Chondrocyte (in vitro differentiated cells): ENCODE measurements around the gene CHEK1. TPM values are rescaled to one million over a fixed set of nuclear protein-coding genes. Genes with fewer than 3 reads are reported as not detected.

Experiments
- DNase-seq: peaks from one replicate; pipeline ENCODE4 v3.0.0; 2021; ENCODE audit warnings: mixed read lengths, low spot score
- H3K27ac Mint-ChIP-seq: one replicate; pipeline ENCODE4 v1.8.0; 2021; ENCODE audit warnings: mild to moderate bottlenecking, moderate library complexity, mixed read lengths; ENCODE audit not compliant: unreplicated experiment
- H3K27me3 Mint-ChIP-seq: 2 replicates; pipeline ENCODE4 v1.8.0; 2021; ENCODE audit warnings: low read depth, mixed read lengths
- H3K36me3 Mint-ChIP-seq: 2 replicates; pipeline ENCODE4 v1.8.0; 2021; ENCODE audit warnings: low read depth, mixed read lengths
- H3K4me1 Mint-ChIP-seq: 2 replicates; pipeline ENCODE4 v1.8.0; 2021; ENCODE audit warnings: low read depth, mild to moderate bottlenecking, mixed read lengths
- H3K4me3 Mint-ChIP-seq: one replicate; pipeline ENCODE4 v1.8.0; 2021; ENCODE audit warnings: mild to moderate bottlenecking, moderate library complexity, mixed read lengths; ENCODE audit not compliant: unreplicated experiment
- H3K9me3 Mint-ChIP-seq: 2 replicates; pipeline ENCODE4 v1.8.0; 2021; ENCODE audit warnings: low read depth, mixed read lengths
- total RNA-seq: library from RNA; stranded (reverse); gene quantifications from 3 replicates; pipeline ENCODE4 v1.2.1, GENCODE V29; 2021
- TF ChIP-seq, protein P1 (sequence below): fragments of 200-600 bp; sonication (generic); IDR thresholded peaks from 2 replicates; pipeline ENCODE4 v1.5.0; 2021; ENCODE audit warnings: antibody characterized with exemption, mild to moderate bottlenecking, moderate library complexity

CHEK1 gene
- total RNA-seq, 1 donor from 2014 or later, result 23.5 TPM

DNA sequence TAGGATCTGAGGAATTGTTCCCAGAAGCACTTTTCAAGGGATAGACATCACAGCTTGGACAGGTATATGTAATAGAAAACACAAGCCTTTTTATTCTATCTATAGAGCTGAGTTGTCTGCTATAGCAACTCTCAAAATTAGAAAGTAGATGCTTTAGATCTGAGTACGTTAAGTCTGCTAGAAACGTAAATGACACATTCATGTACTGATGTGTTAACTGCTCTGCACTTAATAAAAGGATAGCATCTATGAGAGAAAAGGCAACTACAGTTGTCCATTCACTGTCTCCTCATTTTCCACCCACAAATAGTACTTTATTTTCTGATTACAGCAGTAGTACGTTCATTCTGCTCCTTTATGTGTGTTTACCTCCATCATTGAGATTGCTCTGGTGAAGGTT is 38.3 kb upstream of the CHEK1 start:
- Mint-ChIP-seq H3K27ac (no peak overlapping the region), H3K27me3 (no peaks in the 10 kb centered on the region), H3K4me3 (no peak overlapping the region), H3K36me3 (peaks cover 22% of the 10 kb centered on the region), H3K4me1 (peaks cover 16% of the 10 kb centered on the region), H3K9me3 (no peaks in the 10 kb centered on the region)
- DNase-seq, result no peak
- TF ChIP-seq, protein P1, sequence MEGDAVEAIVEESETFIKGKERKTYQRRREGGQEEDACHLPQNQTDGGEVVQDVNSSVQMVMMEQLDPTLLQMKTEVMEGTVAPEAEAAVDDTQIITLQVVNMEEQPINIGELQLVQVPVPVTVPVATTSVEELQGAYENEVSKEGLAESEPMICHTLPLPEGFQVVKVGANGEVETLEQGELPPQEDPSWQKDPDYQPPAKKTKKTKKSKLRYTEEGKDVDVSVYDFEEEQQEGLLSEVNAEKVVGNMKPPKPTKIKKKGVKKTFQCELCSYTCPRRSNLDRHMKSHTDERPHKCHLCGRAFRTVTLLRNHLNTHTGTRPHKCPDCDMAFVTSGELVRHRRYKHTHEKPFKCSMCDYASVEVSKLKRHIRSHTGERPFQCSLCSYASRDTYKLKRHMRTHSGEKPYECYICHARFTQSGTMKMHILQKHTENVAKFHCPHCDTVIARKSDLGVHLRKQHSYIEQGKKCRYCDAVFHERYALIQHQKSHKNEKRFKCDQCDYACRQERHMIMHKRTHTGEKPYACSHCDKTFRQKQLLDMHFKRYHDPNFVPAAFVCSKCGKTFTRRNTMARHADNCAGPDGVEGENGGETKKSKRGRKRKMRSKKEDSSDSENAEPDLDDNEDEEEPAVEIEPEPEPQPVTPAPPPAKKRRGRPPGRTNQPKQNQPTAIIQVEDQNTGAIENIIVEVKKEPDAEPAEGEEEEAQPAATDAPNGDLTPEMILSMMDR, result no peak

DNA sequence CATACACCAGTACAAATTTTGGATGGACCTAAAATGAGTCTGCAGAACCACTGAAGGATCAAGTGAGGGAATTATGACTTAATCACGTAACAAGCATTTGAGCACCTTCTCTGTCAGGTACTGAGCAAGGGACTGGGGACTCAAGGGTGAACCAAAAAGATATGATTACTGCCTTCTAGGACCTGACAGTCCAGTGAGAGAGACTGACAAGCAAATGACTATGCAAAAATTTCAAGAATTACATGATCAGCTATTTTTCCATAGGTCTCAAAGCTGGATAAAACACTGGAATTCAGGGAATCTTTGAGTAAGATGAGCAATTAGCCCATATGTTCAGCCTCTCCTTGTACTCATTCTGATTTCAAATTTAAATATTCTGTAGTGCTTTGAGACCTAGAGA is 37.5 kb upstream of the CHEK1 start:
- DNase-seq, result no peak
- H3K27me3 Mint-ChIP-seq, result no peaks in the 10 kb centered on the region
- peaks cover 17% of the 10 kb centered on the region for H3K4me1 Mint-ChIP-seq
- peak overlapping the region; percentile 45 for H3K27ac Mint-ChIP-seq
- no peaks in the 10 kb centered on the region for H3K9me3 Mint-ChIP-seq
- TF ChIP-seq, protein P1, result no peak
- no peak overlapping the region for H3K4me3 Mint-ChIP-seq
- peaks cover 20% of the 10 kb centered on the region for H3K36me3 Mint-ChIP-seq

DNA sequence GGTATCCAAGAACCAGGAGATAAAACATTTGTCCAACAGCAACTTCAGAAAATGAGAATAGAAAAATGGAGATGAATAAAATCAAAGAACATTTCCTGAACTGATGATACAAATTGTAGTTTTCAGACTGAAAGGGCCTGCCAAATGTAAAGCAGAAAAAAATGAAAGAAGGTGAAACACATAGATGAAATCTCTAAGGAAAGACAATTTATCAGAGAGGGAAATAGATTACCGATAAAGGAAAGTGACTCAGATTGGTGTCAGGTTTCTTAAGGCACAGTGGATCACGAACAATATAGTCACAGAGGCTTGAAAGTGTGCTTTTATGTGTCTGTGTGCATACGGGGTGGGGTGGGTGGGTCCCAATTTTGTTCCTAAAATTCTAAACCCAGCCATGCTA is 36.5 kb upstream of the CHEK1 start:
- TF ChIP-seq, protein P1, result no peak
- H3K36me3 Mint-ChIP-seq, result peaks cover 12% of the 10 kb centered on the region
- H3K27ac Mint-ChIP-seq, result no peak overlapping the region
- H3K9me3 Mint-ChIP-seq, result no peaks in the 10 kb centered on the region
- H3K4me1 Mint-ChIP-seq, result peaks cover 23% of the 10 kb centered on the region
- DNase-seq, result no peak
- H3K4me3 Mint-ChIP-seq, result no peak overlapping the region
- H3K27me3 Mint-ChIP-seq, result no peaks in the 10 kb centered on the region

DNA sequence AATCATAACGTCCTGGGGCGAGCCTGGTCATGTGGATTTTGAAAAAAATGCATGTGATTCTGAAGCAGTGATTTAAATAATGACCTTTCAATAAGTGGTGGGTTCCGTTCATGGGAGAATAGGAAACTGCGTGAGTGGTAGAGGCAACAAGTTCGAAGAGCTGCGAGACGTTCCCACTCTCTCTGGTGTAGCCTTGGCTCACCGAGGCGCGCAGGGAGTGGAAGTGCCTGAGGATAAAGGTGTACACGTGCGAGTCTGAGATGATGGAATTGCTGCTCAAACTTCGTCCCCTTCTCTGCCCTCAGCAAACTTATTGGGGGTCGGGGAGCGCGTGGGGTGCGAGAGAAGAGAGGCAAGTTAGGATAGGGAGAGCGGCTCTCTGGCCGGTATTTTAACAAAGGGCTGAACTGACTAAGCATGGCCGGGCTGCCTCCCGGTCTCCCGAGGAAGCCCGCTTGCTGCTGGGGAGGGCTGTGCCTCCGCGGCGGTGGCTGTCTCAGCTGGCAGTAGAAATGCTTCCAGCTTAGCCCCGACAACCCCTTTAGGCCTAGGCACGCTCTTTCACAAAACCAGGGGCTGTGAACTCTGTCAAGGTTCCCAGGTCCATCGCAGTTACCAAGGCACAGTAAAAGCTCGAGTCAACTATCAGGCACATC is 33.2 kb upstream of the CHEK1 start:
- peaks cover 50% of the 10 kb centered on the region for H3K4me1 Mint-ChIP-seq
- H3K36me3 Mint-ChIP-seq, result peaks cover 5% of the 10 kb centered on the region
- DNase-seq, result no peak
- TF ChIP-seq, protein P1, result no peak
- H3K9me3 Mint-ChIP-seq, result no peaks in the 10 kb centered on the region
- no peaks in the 10 kb centered on the region for H3K27me3 Mint-ChIP-seq
- peak overlapping the region; percentile 98 for H3K27ac Mint-ChIP-seq
- peak overlapping the region; percentile 100 for H3K4me3 Mint-ChIP-seq

DNA sequence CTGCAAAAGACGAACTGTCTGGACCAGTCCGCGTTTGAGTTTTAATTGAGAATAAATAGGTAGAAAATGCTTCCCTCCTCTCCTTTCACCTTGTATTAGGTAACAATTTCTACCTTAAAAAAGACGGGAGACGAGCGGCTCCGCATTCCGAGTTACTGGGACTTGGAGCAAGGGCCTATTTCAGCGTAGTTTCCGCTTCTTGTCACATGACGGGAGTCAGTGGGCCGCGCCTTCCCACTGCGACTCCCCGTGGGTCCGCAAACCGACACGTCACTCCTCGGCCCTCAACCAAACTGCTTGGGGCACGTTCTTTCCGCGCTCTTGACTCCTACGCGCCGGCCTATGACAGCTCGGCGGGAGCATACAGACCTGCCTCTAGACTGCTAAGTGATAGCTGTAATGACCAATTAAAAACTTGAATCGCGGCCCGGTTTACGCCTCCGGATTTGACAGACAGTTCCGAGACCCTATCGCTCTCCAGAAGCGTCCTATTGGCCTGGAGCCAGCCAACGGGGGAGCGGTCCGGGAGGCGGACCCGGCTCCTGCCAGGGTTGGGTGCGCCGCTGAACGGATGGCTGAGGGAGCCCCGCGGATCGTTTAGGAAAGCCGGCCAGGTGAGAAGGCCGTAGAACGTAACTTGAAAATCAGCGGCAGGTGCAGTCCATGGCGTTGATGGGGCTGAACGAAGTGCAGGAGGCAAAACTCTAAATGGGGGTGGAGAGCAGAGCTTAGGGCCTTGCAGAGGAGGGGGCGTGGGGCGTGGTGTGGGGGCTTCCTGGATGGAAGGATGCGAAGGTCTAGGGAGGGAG is 32.5 kb upstream of the CHEK1 start, which contains the start of gene STT3A:
TSS of gene STT3A (plus strand) at position 548 of the 809 bp plus-strand sequence. CDS start 3,064 bp downstream, outside the sequence.
- TF ChIP-seq, protein P1, result no peak
- no peaks in the 10 kb centered on the region for H3K27me3 Mint-ChIP-seq
- peak; percentile 99 for DNase-seq
- H3K36me3 Mint-ChIP-seq, result peaks cover 10% of the 10 kb centered on the region
- no peaks in the 10 kb centered on the region for H3K9me3 Mint-ChIP-seq
- H3K4me3 Mint-ChIP-seq, result peak within 1 kb of the TSS; percentile 100
- peaks cover 47% of the 10 kb centered on the region for H3K4me1 Mint-ChIP-seq
- peak within 1 kb of the TSS; percentile 98 for H3K27ac Mint-ChIP-seq
